ENCODE results near the gene TASL. TPM values are rescaled to one million over a fixed set of nuclear protein-coding genes. Genes with fewer than 3 reads are reported as not detected.

TASL gene
- total RNA-seq = not detected in 2 replicates

DNA sequence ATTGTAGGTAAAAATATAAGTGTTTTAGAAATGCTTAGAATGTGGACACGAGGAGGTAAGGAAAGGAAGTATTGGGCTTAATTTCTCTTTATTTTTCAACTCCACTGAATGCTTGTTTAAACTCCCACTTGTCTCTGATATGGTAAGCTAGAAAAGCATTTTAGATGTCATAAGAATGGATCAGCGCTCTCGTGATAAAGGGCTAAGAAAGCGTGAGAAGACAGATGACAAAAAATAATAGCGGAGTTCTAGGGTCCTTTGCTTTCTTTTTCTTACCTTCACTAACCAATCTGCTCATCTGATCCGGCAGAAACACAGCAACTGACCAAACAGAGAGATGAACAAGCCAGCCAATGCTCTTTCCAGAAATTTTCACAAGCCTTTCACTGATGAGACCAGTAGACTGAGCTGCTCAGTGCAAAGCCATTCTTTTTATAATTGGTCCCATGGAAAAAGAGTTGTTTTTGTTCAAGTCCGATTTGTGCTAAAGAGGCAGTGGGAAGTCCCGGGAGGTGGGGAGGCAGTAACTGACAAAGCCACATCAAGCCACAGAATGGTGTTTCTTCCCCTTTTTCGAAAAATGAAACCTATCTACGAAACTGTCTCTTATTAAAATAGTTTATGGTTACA lies at the start of gene TASL:
TASL (minus strand) TSS at position 405 of the 630 bp plus-strand sequence. CDS start 17,411 bp downstream, outside the sequence.

Other genes with a start within 250 kb of the TASL start
- 7.2 and 16.6 TPM in 2 replicates for gene GK, start 75.7 kb upstream of the TASL start, total RNA-seq